Stomach (tissue), 9 donors: ENCODE measurements around the gene ADPRHL1. TPM values are rescaled to one million over a fixed set of nuclear protein-coding genes. Genes with fewer than 3 reads are reported as not detected.

Experiments
- DNase-seq, 2 donors: peaks; one replicate each; pipeline versions ENCODE4 v3.0.0 to v3.0.0-alpha.2; 2013 to 2019
- H3K27ac ChIP-seq, 5 donors: fragments of 200-600 bp in 4 of 5; sonication (generic) in 4 of 5; one replicate each; pipeline ENCODE4 v1.5.1; 2013 to 2019; ENCODE audit warnings: mild to moderate bottlenecking in 1 of 5, moderate library complexity in 1 of 5
- H3K27me3 ChIP-seq, 3 donors: fragments of 200-600 bp; sonication (generic); one replicate each; pipeline ENCODE4 v1.5.1; 2017 to 2019; ENCODE audit warnings: mixed run types in 1 of 3
- H3K36me3 ChIP-seq, 4 donors: fragments of 200-600 bp; sonication (generic); 1 replicate in 3 of 4; 2 replicates in 1 of 4; pipeline ENCODE4 v1.5.1; 2016 to 2019
- H3K4me1 ChIP-seq, 4 donors: fragments of 200-600 bp; sonication (generic); one replicate each; pipeline ENCODE4 v1.5.1; 2016 to 2019
- H3K4me3 ChIP-seq, 4 donors: fragments of 200-600 bp; sonication (generic) in 3 of 4; one replicate each; pipeline ENCODE4 v1.5.1; 2016 to 2019; ENCODE audit warnings: mild to moderate bottlenecking in 1 of 4
- H3K9me3 ChIP-seq, 4 donors: fragments of 200-600 bp; sonication (generic); one replicate each; pipeline ENCODE4 v1.5.1; 2016 to 2019
- CTCF ChIP-seq, 7 experiments: fragments of 450-650 bp in 4 of 7; fragments of 200-600 bp in 3 of 7; sonication (generic) in 3 of 7; IDR thresholded peaks; one replicate each; pipeline ENCODE4 v1.5.1; 2016 to 2019; ENCODE audit warnings: antibody characterized with exemption in 7 of 7, control low read depth in 2 of 7, mild to moderate bottlenecking in 1 of 7
- EP300 ChIP-seq: sonication (generic); formaldehyde crosslinking; IDR thresholded peaks from one replicate; pipeline ENCODE4 v1.6.1; 2017; ENCODE audit warnings: antibody characterized with exemption
- POLR2A ChIP-seq, 4 donors: fragments of 450-650 bp; IDR thresholded peaks; one replicate each; pipeline ENCODE4 v1.6.1; 2016; ENCODE audit warnings: antibody characterized with exemption in 4 of 4, control low read depth in 2 of 4, mild to moderate bottlenecking in 1 of 4, moderate library complexity in 1 of 4
- POLR2AphosphoS5 ChIP-seq, 3 donors: sonication (generic); formaldehyde crosslinking; IDR thresholded peaks; one replicate each; pipeline ENCODE4 v1.6.1; 2016; ENCODE audit warnings: antibody characterized with exemption in 3 of 3
- WGBS, 5 donors: extraction: QIAGEN DNeasy Blood & Tissue Kit in 3 of 5; methylation state at CpG; one replicate each; pipeline versions ENCODE4 v1.1.5 to v1.1.7; 2013 to 2018; 5-methylcytosine and 5-hydroxymethylcytosine counted together
- intact Hi-C: fragments of 100-400 bp; cut with DNase I; formaldehyde crosslinking; loops from one replicate; pipeline ENCODE4 v1.15.1; 2023; ENCODE audit warnings: low total_unique reads
- polyA plus RNA-seq, 3 donors: library from polyadenylated mRNA; stranded (reverse); fragments of 200-250 nt; gene quantifications; one replicate each; pipeline ENCODE4 v1.2.3, GENCODE V29; 2013
- total RNA-seq, 5 donors: library from RNA; depleted of rRNA; stranded (reverse); fragments of >200 nt; gene quantifications; one replicate each; pipeline versions ENCODE4 v1.1.0 to v1.2.3, GENCODE V29; 2014 to 2016
- donor health status: healthy with polysubstance abuse.
- donor health status: Bipolar disorder and iron deficiency.
- donor health status: healthy.

The ADPRHL1 gene
- total and polyA plus RNA-seq, 8 donors = 1.7 to 6.7 (median 2.7) TPM

- H3K4me1 ChIP-seq = peaks cover 6 to 51% (median 29%) of the 10 kb centered on the region in 4 donors
- H3K36me3 ChIP-seq = peaks cover 4 to 25% (median 21%) of the 10 kb centered on the region in 4 donors
- H3K27me3 ChIP-seq = no peaks in the 10 kb centered on the region
- no peaks in the 10 kb centered on the region for H3K9me3 ChIP-seq
- TF ChIP-seq POLR2A (IDR thresholded peaks at IDR 0.05) (no peak), POLR2AphosphoS5 (IDR thresholded peaks at IDR 0.05) (no peak), EP300 (no peak), CTCF (IDR thresholded peaks at IDR 0.05) (no peak)
- no peak for DNase-seq
- no peak overlapping the region for H3K4me3 ChIP-seq
- H3K27ac ChIP-seq = no peak overlapping the region
- WGBS, 5 donors = 90 to 96% (median 94%) methylated on average over 32 to 36 of the region's 36 CpGs
- intact Hi-C loops = no loop called here
Measured at GRCh38 chr13:113483504-113484293, 30.4 kb upstream of the ADPRHL1 start.

GRCh38 chr13:113483081-113483480, 29.8 kb upstream of the ADPRHL1 start:
- TF ChIP-seq EP300 (no peak), POLR2A (IDR thresholded peaks at IDR 0.05) (no peak), CTCF (IDR thresholded peaks at IDR 0.05) (no peak), POLR2AphosphoS5 (IDR thresholded peaks at IDR 0.05) (no peak)
- intact Hi-C loops = no loop called here
- Histone ChIP-seq H3K36me3 (peaks cover 7 to 31% (median 25%) of the 10 kb centered on the region in 4 donors), H3K4me3 (no peak overlapping the region), H3K4me1 (peaks cover 2 to 45% (median 25%) of the 10 kb centered on the region in 4 donors), H3K9me3 (no peaks in the 10 kb centered on the region), H3K27me3 (no peaks in the 10 kb centered on the region), H3K27ac (no peak overlapping the region)
- no peak for DNase-seq
- WGBS, 5 donors = 87 to 96% (median 92%) methylated on average over 7 of the region's 7 CpGs

- intact Hi-C loops = no loop called here
- H3K4me1 ChIP-seq = peaks cover 0 to 22% (median 9%) of the 10 kb centered on the region in 4 donors
- TF ChIP-seq POLR2AphosphoS5 (IDR thresholded peaks at IDR 0.05) = no peak
- no peak for TF ChIP-seq CTCF (IDR thresholded peaks at IDR 0.05)
- TF ChIP-seq POLR2A (IDR thresholded peaks at IDR 0.05) = no peak
- no peak for TF ChIP-seq EP300
- WGBS, 5 donors = 63 to 81% (median 72%) methylated on average over 4 of the region's 4 CpGs
- H3K9me3 ChIP-seq = no peaks in the 10 kb centered on the region
- no peak for DNase-seq
- peaks cover 9 to 69% (median 59%) of the 10 kb centered on the region in 4 donors for H3K36me3 ChIP-seq
- no peaks in the 10 kb centered on the region for H3K27me3 ChIP-seq
- no peak overlapping the region for H3K27ac ChIP-seq
- no peak overlapping the region for H3K4me3 ChIP-seq
Measured at GRCh38 chr13:113479179-113479578, 25.9 kb upstream of the ADPRHL1 start.

GRCh38 chr13:113477724-113478123, 24.4 kb upstream of the ADPRHL1 start:
- Histone ChIP-seq H3K36me3 (peaks cover 14 to 75% (median 68%) of the 10 kb centered on the region in 4 donors), H3K27me3 (no peaks in the 10 kb centered on the region), H3K9me3 (no peaks in the 10 kb centered on the region), H3K4me3 (no peak overlapping the region), H3K27ac (no peak overlapping the region), H3K4me1 (peaks cover 0 to 9% (median 3%) of the 10 kb centered on the region in 4 donors)
- intact Hi-C loops = no loop called here
- WGBS, 5 donors = 94 to 98% (median 96%) methylated on average over 3 of the region's 3 CpGs
- no peak for DNase-seq
- TF ChIP-seq POLR2A (IDR thresholded peaks at IDR 0.05) (no peak), EP300 (no peak), CTCF (IDR thresholded peaks at IDR 0.05) (no peak)
